Right lobe of liver (tissue), 6 donors: ENCODE data around the gene DDX25. TPM values are rescaled to one million over a fixed set of nuclear protein-coding genes. Genes with fewer than 3 reads are reported as not detected.

Experiments
- ATAC-seq, 4 donors: fragments of 200-7000 bp; cut with Tn5 transposase; one replicate each; pipeline ENCODE4 v1.9.1; 2020; ENCODE audit warnings: mild to moderate bottlenecking in 4 of 4, moderate library complexity in 4 of 4
- DNase-seq, 3 donors: peaks; one replicate each; pipeline ENCODE4 v3.0.0-alpha.2; 2020
- H3K27ac ChIP-seq, 3 donors: fragments of 200-600 bp; one replicate each; pipeline ENCODE4 v1.8.0; 2022
- H3K27me3 ChIP-seq, 2 donors: fragments of 200-600 bp; one replicate each; pipeline ENCODE4 v1.8.0; 2022
- H3K36me3 ChIP-seq, 4 donors: fragments of 200-600 bp; sonication (generic) in 1 of 4; one replicate each; pipeline versions ENCODE4 v1.5.1 to v1.8.0; 2017 to 2022; ENCODE audit warnings: control low read depth in 1 of 4
- H3K4me1 ChIP-seq, 4 donors: fragments of 200-600 bp; sonication (generic) in 1 of 4; one replicate each; pipeline versions ENCODE4 v1.5.1 to v1.8.0; 2017 to 2022; ENCODE audit warnings: control low read depth in 1 of 4
- H3K4me3 ChIP-seq, 3 donors: fragments of 200-600 bp; one replicate each; pipeline ENCODE4 v1.8.0; 2022
- H3K9me3 ChIP-seq, 4 donors: fragments of 200-600 bp; sonication (generic) in 1 of 4; one replicate each; pipeline versions ENCODE4 v1.5.1 to v1.8.0; 2017 to 2022; ENCODE audit warnings: control low read depth in 1 of 4
- POLR2A ChIP-seq: fragments of 450-650 bp; IDR thresholded peaks from one replicate; pipeline ENCODE4 v1.6.1; 2017; ENCODE audit warnings: antibody characterized with exemption, mild to moderate bottlenecking
- WGBS: methylation state at CpG from one replicate; pipeline ENCODE4 v1.1.6; 2018; ENCODE audit warnings: low coverage, low lambda C conversion rate; ENCODE audit not compliant: insufficient coverage; ENCODE audit errors: missing lambda C conversion rate; 5-methylcytosine and 5-hydroxymethylcytosine counted together
- intact Hi-C, 2 donors: fragments of 100-400 bp; cut with DNase I; formaldehyde crosslinking; loops; one replicate each; pipeline versions ENCODE4 v1.11.2 to v1.14.1; 2022
- total RNA-seq, 6 experiments: library from RNA; depleted of rRNA in 2 of 6; stranded (reverse); fragments of >200 nt in 2 of 6; fragmentation: NEBNext Ultra II Directional in 3 of 6; extraction: Animal tissue kit (Norgen Biotek cat#: 25700) in 3 of 6; gene quantifications; one replicate each; pipeline versions ENCODE4 v1.1.0 to v1.2.4, GENCODE V29; 2016 to 2023
- TF ChIP-seq, protein P1 (sequence below), 4 donors: fragments of 200-600 bp in 3 of 4; fragments of 450-650 bp in 1 of 4; IDR thresholded peaks; one replicate each; pipeline versions ENCODE4 v1.5.1 to v1.8.0; 2016 to 2022; ENCODE audit warnings: antibody characterized with exemption in 4 of 4, mild to moderate bottlenecking in 2 of 4
- donor health status: DM: no; HTN: yes; CAD: no.
- donor health status: DM: no; HTN: no; CAD: no.
- donor health status: DM: no; HTN: no; CAD: no.
- donor health status: DM: no; HTN: yes; CAD: no.
- donor health status: DM: no; HTN: yes; CAD: no.

Gene DDX25
- total RNA-seq, 6 experiments from 2014 or later = 0.17 to 0.28 (median 0.21) TPM; not detected in 2

DNA sequence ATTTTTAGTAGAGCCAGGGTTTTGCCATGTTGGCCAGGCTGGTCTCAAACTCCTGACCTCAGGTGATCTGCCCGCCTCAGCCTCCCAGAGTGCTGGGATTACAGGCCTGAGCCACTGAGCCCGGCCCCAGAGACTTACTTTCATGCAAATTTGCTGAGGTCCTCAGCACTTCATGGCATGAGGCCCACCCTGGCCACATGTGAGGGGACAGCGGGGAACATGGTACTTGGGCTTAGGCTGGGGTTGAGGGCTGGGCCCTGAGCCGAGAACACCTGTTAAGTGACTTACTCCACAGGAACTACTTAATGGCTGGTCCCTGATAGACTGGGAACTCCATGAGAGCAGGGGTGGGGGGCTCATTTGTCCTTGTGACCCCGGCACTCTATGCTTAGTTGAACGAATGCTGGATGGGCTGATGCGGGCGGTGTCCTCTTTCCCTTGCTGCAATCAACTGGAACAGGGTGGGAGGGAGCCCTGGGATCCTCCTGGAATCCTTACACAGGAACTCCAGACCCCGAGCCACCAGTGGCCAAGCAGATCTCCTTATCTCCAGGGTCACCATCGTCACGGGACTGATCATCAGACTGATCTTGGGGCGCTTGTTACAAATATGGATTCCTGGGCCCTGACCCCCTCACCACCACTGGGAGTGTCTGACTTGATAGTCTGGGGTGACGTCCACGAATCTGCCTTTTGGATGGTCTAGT lies 42.6 kb downstream of the DDX25 start:
- Histone ChIP-seq H3K9me3 (no peaks in the 10 kb centered on the region), H3K27ac (no peak overlapping the region), H3K4me1 (no peaks in the 10 kb centered on the region), H3K4me3 (no peak overlapping the region), H3K27me3 (no peaks in the 10 kb centered on the region), H3K36me3 (no peaks in the 10 kb centered on the region)
- no peak for TF ChIP-seq POLR2A
- TF ChIP-seq, protein P1, sequence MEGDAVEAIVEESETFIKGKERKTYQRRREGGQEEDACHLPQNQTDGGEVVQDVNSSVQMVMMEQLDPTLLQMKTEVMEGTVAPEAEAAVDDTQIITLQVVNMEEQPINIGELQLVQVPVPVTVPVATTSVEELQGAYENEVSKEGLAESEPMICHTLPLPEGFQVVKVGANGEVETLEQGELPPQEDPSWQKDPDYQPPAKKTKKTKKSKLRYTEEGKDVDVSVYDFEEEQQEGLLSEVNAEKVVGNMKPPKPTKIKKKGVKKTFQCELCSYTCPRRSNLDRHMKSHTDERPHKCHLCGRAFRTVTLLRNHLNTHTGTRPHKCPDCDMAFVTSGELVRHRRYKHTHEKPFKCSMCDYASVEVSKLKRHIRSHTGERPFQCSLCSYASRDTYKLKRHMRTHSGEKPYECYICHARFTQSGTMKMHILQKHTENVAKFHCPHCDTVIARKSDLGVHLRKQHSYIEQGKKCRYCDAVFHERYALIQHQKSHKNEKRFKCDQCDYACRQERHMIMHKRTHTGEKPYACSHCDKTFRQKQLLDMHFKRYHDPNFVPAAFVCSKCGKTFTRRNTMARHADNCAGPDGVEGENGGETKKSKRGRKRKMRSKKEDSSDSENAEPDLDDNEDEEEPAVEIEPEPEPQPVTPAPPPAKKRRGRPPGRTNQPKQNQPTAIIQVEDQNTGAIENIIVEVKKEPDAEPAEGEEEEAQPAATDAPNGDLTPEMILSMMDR (IDR thresholded peaks at IDR 0.05) = no peak
- ATAC-seq (no peak), DNase-seq (no peak)
- WGBS = 96% methylated on average over 5 of the region's 14 CpGs
- intact Hi-C loops = loop anchor here in 1 of 2 donors (10.0 kb wide), 1 partner anchor 88 kb away; no protein-coding TSS in a partner anchor

DNA sequence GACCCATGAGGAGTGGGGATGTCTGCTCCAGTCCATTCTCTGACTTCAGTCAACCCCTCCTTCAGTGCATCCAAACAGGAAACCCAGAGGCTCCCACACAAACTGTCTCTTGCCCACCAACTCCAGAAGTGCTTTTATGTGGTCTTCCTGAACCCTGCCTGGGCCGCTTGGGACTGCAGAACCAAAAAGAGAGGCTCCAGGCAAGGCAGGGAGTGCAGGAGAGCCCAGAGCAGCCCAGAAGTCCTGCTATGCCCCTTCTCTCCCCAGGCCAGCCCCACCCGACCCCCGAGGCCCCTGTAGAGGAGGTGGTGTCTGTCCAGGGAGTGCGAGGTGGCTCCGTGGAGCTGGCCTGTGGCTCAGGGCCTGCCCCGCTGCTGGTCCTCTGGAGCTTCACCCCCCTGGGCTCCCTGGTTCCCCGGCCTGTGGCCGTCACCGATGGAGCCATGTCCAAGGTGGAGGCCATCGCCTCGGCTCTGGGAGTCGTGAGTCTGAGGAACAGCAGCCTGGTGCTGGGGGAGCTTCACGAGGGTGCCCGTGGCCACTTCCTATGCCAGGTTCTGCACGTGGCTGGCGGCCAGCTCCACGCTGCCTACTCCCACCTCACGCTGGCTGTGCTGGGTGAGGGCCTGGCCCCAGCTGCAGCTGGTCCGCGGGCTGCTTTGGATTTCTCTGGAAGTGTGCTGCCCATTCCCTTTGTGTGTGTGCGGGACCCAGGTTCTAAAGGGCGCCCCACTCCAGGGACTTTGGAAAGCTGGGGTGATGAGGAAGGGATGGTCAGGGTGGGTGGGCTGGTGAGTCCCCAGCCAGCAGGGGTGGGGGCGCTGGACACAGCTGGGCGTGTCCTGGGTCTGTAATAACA lies 43.3 kb downstream of the DDX25 start:
- Histone ChIP-seq H3K9me3 (no peaks in the 10 kb centered on the region), H3K27me3 (no peaks in the 10 kb centered on the region), H3K36me3 (no peaks in the 10 kb centered on the region), H3K4me1 (no peaks in the 10 kb centered on the region), H3K4me3 (no peak overlapping the region), H3K27ac (no peak overlapping the region)
- no peak for TF ChIP-seq POLR2A
- TF ChIP-seq, protein P1 (IDR thresholded peaks at IDR 0.05) = no peak
- ATAC-seq (no peak), DNase-seq (no peak)
- intact Hi-C loops = loop anchor here in 1 of 2 donors (10.0 kb wide), 1 partner anchor 87 kb away; no protein-coding TSS in a partner anchor
- WGBS = 88% methylated on average over 1 of the region's 24 CpGs

DNA sequence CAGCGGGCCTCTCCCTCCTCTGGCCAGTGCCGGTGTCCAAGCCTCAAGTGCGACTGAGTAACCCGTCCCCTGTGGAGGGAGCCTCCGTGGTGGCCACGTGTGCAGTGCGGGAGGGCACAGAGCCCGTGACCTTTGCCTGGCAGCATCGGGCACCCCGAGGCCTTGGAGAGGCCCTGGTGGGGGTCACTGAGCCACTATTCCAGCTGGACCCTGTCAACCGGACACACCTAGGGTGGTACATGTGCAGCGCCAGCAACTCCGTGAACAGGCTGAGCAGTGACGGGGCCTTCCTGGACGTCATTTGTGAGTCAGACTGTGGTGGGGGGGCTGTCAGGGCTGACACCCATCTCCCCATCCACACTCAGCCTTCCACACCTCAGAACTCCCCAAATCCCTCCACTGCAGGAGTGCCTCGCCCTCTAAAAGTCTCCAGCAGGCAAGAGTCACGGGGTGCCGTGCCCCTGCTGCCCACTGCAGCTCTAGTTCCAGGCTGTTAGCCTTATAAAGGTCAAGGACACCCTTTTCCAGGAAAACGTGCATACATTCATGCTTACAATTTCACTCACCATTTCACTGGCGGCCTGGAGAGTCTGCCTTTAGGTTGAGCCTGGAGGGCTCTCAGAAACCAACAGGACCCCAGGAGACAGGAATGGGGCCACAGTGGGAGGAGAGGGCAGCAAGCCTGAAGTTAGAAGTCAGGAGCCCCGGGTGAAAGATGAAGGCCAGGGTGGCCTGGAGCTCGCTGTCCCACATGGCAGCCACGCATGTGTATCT lies 44.2 kb downstream of the DDX25 start:
- 78% methylated on average over 6 of the region's 23 CpGs for WGBS
- ATAC-seq (no peak), DNase-seq (no peak)
- Histone ChIP-seq H3K4me3 (no peak overlapping the region), H3K9me3 (no peaks in the 10 kb centered on the region), H3K27ac (no peak overlapping the region), H3K36me3 (no peaks in the 10 kb centered on the region), H3K4me1 (no peaks in the 10 kb centered on the region), H3K27me3 (no peaks in the 10 kb centered on the region)
- intact Hi-C loops = loop anchor here in 1 of 2 donors (10.0 kb wide), 1 partner anchor 86 kb away; no protein-coding TSS in a partner anchor
- no peak for TF ChIP-seq POLR2A
- TF ChIP-seq, protein P1 (IDR thresholded peaks at IDR 0.05) = no peak
